Ascending aorta (tissue), 2 donors: Measurements from ENCODE around the gene TP53I3. TPM values are rescaled to one million over a fixed set of nuclear protein-coding genes. Genes with fewer than 3 reads are reported as not detected.

ENCODE experiments used
- DNase-seq, 2 donors: peaks; one replicate each; pipeline ENCODE4 v3.0.0-alpha.2; 2019; ENCODE audit warnings: low spot score in 2 of 2
- H3K27ac ChIP-seq, 2 donors: fragments of 200-600 bp; sonication (generic); one replicate each; pipeline ENCODE4 v1.5.1; 2016 to 2017; ENCODE audit warnings: mild to moderate bottlenecking in 1 of 2
- H3K27me3 ChIP-seq: fragments of 200-600 bp; sonication (generic); one replicate; pipeline ENCODE4 v1.5.1; 2017
- H3K36me3 ChIP-seq, 2 donors: fragments of 200-600 bp; sonication (generic); one replicate each; pipeline ENCODE4 v1.5.1; 2016
- H3K4me1 ChIP-seq, 2 donors: fragments of 200-600 bp; sonication (generic); one replicate each; pipeline ENCODE4 v1.5.1; 2016 to 2017; ENCODE audit warnings: mild to moderate bottlenecking in 1 of 2
- H3K4me3 ChIP-seq, 2 donors: fragments of 200-600 bp; sonication (generic); one replicate each; pipeline ENCODE4 v1.5.1; 2016 to 2017; ENCODE audit warnings: mild to moderate bottlenecking in 1 of 2
- H3K9me3 ChIP-seq, 2 donors: fragments of 200-600 bp; sonication (generic); one replicate each; pipeline ENCODE4 v1.5.1; 2016
- CTCF ChIP-seq, 3 experiments: fragments of 200-600 bp in 2 of 3; fragments of 450-650 bp in 1 of 3; sonication (generic) in 2 of 3; IDR thresholded peaks; one replicate each; pipeline ENCODE4 v1.5.1; 2016 to 2019; ENCODE audit warnings: antibody characterized with exemption in 3 of 3, mild to moderate bottlenecking in 1 of 3, moderate library complexity in 1 of 3
- intact Hi-C: fragments of 100-400 bp; cut with DNase I; formaldehyde crosslinking; loops from one replicate; pipeline ENCODE4 v1.15.1; 2023
- total RNA-seq: library from RNA; depleted of rRNA; stranded (reverse); fragments of >200 nt; gene quantifications from one replicate; pipeline ENCODE4 v1.1.0, GENCODE V29; 2016

Gene TP53I3
- total RNA-seq, 1 donor from 2014 or later: 1.6 TPM

GRCh38 chr2:24122366-24123194 is 37.9 kb upstream of the TP53I3 start:
- Histone ChIP-seq H3K4me3 (peak overlapping the region; percentile 79 to 88), H3K27ac (peak overlapping the region; percentile 92 to 95), H3K36me3 (no peaks in the 10 kb centered on the region), H3K27me3 (no peaks in the 10 kb centered on the region), H3K9me3 (no peaks in the 10 kb centered on the region), H3K4me1 (peaks cover 0 to 8% of the 10 kb centered on the region in 2 donors)
- intact Hi-C loops: loop anchor here (1.0 to 10.0 kb wide), 5 partner anchors 38 to 242 kb away; partner anchors contain the start of genes ATAD2B, FKBP1B, ITSN2 and SF3B6
- no peak for DNase-seq
- TF ChIP-seq CTCF (IDR thresholded peaks at IDR 0.05): no peak

GRCh38 chr2:24121469-24121868 is 36.8 kb upstream of the TP53I3 start:
- Histone ChIP-seq H3K36me3 (no peaks in the 10 kb centered on the region), H3K4me1 (peaks cover 0 to 8% of the 10 kb centered on the region in 2 donors), H3K9me3 (no peaks in the 10 kb centered on the region), H3K4me3 (no peak overlapping the region), H3K27ac (peak overlapping the region; percentile 49 to 54), H3K27me3 (no peaks in the 10 kb centered on the region)
- intact Hi-C loops: loop anchor here (10.0 kb wide), 1 partner anchor 243 kb away; the partner anchor contains the start of gene ITSN2
- TF ChIP-seq CTCF (IDR thresholded peaks at IDR 0.05): no peak
- no peak for DNase-seq

GRCh38 chr2:24121066-24121465 is 36.4 kb upstream of the TP53I3 start:
- intact Hi-C loops: loop anchor here (10.0 kb wide), 1 partner anchor 244 kb away; the partner anchor contains the start of gene ITSN2

GRCh38 chr2:24117902-24118301 is 33.3 kb upstream of the TP53I3 start:
- no peaks in the 10 kb centered on the region for H3K27me3 ChIP-seq

More at GRCh38 chr2:24121066-24121465, 36.4 kb upstream of the TP53I3 start:
- Histone ChIP-seq H3K9me3 (no peaks in the 10 kb centered on the region), H3K4me3 (no peak overlapping the region), H3K27ac (peak overlapping the region; percentile 49 to 54), H3K4me1 (peaks cover 0 to 8% of the 10 kb centered on the region in 2 donors), H3K36me3 (no peaks in the 10 kb centered on the region), H3K27me3 (no peaks in the 10 kb centered on the region)
- DNase-seq: no peak
- no peak for TF ChIP-seq CTCF (IDR thresholded peaks at IDR 0.05)

GRCh38 chr2:24115057-24115456 is 30.4 kb upstream of the TP53I3 start:
- no peaks in the 10 kb centered on the region for H3K9me3 ChIP-seq
- DNase-seq: no peak
- intact Hi-C loops: no loop called here
- no peak for TF ChIP-seq CTCF (IDR thresholded peaks at IDR 0.05)
- peaks cover 0 to 4% of the 10 kb centered on the region in 2 donors for H3K36me3 ChIP-seq
- H3K27ac ChIP-seq: no peak overlapping the region
- H3K27me3 ChIP-seq: no peaks in the 10 kb centered on the region
- no peaks in the 10 kb centered on the region for H3K4me1 ChIP-seq
- H3K4me3 ChIP-seq: no peak overlapping the region

More at GRCh38 chr2:24117902-24118301, 33.3 kb upstream of the TP53I3 start:
- peaks cover 0 to 3% of the 10 kb centered on the region in 2 donors for H3K4me1 ChIP-seq
- intact Hi-C loops: no loop called here
- H3K27ac ChIP-seq: no peak overlapping the region
- no peak for TF ChIP-seq CTCF (IDR thresholded peaks at IDR 0.05)
- no peaks in the 10 kb centered on the region for H3K9me3 ChIP-seq
- no peak overlapping the region for H3K4me3 ChIP-seq
- H3K36me3 ChIP-seq: peaks cover 0 to 4% of the 10 kb centered on the region in 2 donors
- DNase-seq: no peak
